ENCODE measurements around the gene SH3GL1.

The SH3GL1 gene

DNA sequence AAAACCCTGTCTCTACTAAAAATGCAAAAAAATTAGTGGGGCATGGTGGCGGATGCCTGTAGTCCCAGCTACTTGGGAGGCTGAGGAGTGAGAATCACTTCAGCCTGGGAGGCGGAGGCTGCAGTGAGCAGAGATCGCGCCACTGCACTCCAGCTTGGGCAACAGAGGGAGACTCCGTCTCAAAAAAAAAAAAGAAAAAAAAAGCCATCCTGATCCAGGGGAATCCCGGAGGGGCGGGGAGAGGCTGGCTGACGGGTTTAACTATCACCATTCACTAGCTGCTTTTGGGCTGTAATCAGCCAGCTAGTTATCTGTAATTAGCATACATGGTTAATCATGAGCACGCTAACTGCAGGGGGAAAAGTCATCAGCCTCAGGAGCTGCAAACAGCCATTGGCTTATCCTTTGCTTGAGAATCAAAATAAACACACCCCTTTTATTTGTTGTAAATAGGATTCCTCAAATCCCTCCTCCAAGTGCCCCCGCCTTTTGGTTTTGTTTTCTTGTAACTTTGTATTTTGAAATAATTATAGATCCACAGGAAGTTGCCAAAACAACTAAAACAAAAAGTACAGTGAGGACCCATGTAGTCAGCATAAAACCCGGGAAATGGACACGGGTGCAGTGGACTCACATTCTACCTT, 86.4 kb downstream of the SH3GL1 start:
- no peak for DNase-seq

All from fibroblast of skin of scalp (primary cell).